AG04449 (cell line): ENCODE results near the gene LPGAT1.

Source experiments
- CTCF ChIA-PET: fragments of 350-600 bp; formaldehyde crosslinking; extraction: SDS; loops from one replicate; lab custom pipeline; 2021; ENCODE audit warnings: antibody characterized with exemption; lab: Yijun Ruan, JAX
- POLR2A ChIA-PET: fragments of 400-600, 350-600 bp; formaldehyde crosslinking; extraction: SDS; loops from one replicate; lab custom pipeline; 2020; ENCODE audit warnings: antibody characterized with exemption, inconsistent platforms; lab: Yijun Ruan, JAX
- DNase-seq: peaks from one replicate; pipeline ENCODE4 v3.0.0-alpha.2; 2010; ENCODE audit warnings: low read depth, low spot score
- H3K4me3 ChIP-seq: 2 replicates; pipeline ENCODE4 v1.5.1; 2011; ENCODE audit warnings: low read depth, mild to moderate bottlenecking, control low read depth, low read length
- TF ChIP-seq, protein P1 (sequence below): IDR thresholded peaks from one replicate; pipeline ENCODE4 v1.5.1; 2011; ENCODE audit warnings: mild to moderate bottlenecking, moderate library complexity, low read length, control low read depth, inconsistent platforms; ENCODE audit not compliant: insufficient read depth; ENCODE audit errors: missing control alignments

The LPGAT1 gene

DNA sequence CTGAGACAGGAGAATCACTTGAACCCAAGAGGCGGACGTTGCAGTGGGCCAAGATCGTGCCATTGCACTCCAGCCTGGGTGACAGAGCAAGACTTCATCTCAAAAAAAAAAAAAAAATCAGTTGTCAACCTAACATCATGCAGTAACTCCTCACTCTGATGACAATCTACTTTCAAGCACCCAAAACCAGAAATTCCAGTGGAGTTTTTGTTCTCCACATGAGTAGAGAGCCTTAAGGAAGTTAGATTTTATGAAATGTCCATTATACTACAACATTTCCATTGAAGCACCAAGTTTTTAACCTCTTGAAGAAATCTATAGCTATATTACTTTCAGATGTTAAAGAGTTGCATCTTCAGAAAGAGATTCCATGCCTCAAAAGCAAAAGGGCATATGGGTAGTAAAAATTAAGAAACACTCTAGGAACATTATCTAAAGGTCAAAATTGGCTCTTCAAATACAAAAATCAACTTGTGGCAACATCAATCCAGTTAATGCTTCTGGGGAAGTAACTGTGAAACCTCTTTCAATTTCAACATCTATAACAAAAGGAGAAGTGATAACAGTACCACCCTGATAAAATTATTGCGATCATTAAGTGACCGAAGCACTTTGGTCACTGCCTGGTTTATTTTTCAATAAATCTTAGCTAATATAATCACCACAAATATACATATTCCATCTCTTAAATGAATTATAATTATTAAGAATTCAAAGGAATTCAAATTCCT lies 7.7 kb downstream of the LPGAT1 start:
- CTCF ChIA-PET: interaction anchor here (0.6 to 1.9 kb wide), 5 partner anchors 18 to 212 kb away, joined by 3 to 8 read pairs (median 3); partner anchors contain the start of genes DTL and INTS7
- TF ChIP-seq, protein P1, sequence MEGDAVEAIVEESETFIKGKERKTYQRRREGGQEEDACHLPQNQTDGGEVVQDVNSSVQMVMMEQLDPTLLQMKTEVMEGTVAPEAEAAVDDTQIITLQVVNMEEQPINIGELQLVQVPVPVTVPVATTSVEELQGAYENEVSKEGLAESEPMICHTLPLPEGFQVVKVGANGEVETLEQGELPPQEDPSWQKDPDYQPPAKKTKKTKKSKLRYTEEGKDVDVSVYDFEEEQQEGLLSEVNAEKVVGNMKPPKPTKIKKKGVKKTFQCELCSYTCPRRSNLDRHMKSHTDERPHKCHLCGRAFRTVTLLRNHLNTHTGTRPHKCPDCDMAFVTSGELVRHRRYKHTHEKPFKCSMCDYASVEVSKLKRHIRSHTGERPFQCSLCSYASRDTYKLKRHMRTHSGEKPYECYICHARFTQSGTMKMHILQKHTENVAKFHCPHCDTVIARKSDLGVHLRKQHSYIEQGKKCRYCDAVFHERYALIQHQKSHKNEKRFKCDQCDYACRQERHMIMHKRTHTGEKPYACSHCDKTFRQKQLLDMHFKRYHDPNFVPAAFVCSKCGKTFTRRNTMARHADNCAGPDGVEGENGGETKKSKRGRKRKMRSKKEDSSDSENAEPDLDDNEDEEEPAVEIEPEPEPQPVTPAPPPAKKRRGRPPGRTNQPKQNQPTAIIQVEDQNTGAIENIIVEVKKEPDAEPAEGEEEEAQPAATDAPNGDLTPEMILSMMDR: no peak
- POLR2A ChIA-PET: no interaction called here
- no peak for DNase-seq
- no peak overlapping the region for H3K4me3 ChIP-seq

DNA sequence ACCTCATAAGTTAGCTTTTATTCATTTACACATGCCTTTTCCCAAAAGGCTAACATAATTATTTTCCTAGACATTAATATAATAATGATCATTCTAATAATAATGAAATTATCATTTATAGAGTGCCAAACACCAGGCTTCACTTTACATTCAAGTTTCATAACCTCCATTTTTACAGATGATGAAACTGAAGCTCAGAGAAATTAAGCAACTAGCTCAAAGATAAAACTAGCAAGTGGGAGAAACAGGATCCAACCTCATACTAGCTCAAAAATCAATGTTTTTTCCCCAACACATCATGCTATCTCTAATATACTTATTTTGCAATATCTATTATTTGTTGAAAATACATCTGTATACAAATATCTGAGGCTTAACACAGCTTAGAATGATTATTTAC lies 14.0 kb downstream of the LPGAT1 start:
- POLR2A ChIA-PET: no interaction called here
- no peak overlapping the region for H3K4me3 ChIP-seq
- DNase-seq: no peak
- CTCF ChIA-PET: interaction anchor here (0.9 to 2.7 kb wide), 3 partner anchors 10 to 218 kb away, joined by 3 to 11 read pairs (median 3); no protein-coding TSS in a partner anchor
- TF ChIP-seq, protein P1: no peak

DNA sequence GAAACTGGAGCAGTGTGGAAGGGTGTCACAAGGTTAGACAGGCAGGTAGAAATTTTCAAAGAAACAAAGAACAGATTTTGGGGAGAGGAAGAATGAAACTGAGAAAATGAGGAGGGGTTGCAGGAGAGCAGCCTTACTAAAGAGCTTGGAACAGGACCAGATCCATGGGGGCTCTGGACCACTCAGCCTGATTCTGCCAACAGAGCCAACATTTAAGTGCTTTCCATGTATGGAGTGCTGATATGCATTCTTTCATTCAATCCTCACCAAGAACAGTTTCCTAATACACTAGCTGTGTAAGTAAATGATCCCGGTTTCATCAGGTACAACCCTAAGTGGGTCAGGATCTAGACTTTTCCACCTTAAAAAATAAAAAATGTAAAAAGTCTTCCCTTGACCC lies 16.2 kb downstream of the LPGAT1 start:
- ChIA-PET POLR2A (no interaction called here), CTCF (interaction anchor here (2.7 kb wide), 1 partner anchor 13 kb away, joined by 11 read pairs; no protein-coding TSS in a partner anchor)
- H3K4me3 ChIP-seq: no peak overlapping the region
- TF ChIP-seq, protein P1: no peak
- no peak for DNase-seq

DNA sequence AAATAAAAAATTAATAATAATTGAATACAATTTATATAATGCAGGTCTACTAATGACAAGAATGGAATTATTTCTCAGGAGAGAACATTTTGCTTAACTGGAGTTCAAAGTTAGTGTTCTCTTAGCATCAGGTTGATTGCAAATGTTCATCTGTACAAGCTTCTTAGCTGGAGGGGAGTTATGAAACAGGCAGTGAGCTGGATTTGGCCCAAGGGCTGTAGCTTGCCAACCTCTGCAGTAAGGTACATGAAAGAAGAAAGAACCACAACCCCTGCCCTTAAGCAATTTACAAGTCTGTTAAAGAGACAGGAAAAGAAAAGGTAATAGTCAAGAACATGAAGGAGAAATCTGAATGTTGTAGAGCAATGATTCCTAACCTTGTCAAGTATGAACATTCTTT lies 17.0 kb downstream of the LPGAT1 start:
- POLR2A ChIA-PET: no interaction called here

DNA sequence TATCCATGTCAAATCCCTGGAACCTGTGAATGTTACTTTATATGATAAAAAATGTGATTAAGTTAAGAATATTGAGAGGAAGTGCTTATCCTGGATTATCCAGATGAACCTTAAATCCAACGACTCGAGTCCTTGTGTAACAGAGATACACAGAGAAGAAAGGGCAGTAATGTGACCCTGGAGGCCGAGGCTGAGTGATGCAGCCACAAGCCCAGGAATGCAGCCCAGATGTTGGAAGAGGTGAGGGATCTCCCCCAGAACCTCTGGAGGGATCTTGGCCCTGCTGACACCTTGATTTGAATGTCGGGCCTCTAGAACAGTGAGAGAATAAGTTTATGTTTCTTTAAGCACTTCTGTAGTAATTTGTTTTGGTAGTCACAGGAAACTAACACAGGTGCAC lies 18.0 kb downstream of the LPGAT1 start:
- DNase-seq: no peak
- TF ChIP-seq, protein P1: no peak
- POLR2A ChIA-PET: interaction anchor here (0.5 kb wide), 1 partner anchor 13 kb away, joined by 4 read pairs; no protein-coding TSS in a partner anchor
- CTCF ChIA-PET: interaction anchor here (1.1 kb wide), 1 partner anchor 114 kb away, joined by 3 read pairs; no protein-coding TSS in a partner anchor
- no peak overlapping the region for H3K4me3 ChIP-seq

More for the DNA sequence above, 17.0 kb downstream of the LPGAT1 start:
- H3K4me3 ChIP-seq: no peak overlapping the region
- CTCF ChIA-PET: interaction anchor here (0.9 kb wide), 1 partner anchor 115 kb away, joined by 3 read pairs; no protein-coding TSS in a partner anchor
- TF ChIP-seq, protein P1: no peak
- DNase-seq: peak; percentile 5

DNA sequence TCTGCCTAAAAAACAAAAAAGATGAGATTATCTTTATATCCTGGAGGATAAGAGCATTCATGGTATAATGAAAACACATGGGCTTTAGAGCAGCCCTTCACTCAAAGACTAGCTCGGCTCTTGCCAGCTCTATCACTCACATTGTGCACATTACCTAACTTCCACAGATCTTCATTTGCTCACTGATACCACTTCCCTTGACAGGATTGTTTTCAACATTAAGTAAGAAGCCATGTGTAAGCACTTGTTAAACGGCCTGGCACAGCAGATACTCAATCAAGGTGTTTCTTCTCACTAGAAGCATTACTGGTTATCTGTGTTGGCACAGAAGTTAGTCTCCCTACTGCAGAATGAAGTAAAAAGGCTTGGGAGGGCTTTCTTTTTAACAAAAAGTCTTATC lies 18.7 kb downstream of the LPGAT1 start:
- H3K4me3 ChIP-seq: no peak overlapping the region
- DNase-seq: no peak
- TF ChIP-seq, protein P1: no peak
- ChIA-PET CTCF (interaction anchor here (1.1 kb wide), 1 partner anchor 113 kb away, joined by 3 read pairs; no protein-coding TSS in a partner anchor), POLR2A (no interaction called here)
